HepG2 (cell line): ENCODE data around the gene RABGEF1. TPM values are rescaled to one million over a fixed set of nuclear protein-coding genes. Genes with fewer than 3 reads are reported as not detected.

ENCODE experiments used
- ATAC-seq: fragments of 200-7000 bp; cut with Tn5 transposase; 3 replicates; pipeline ENCODE4 v1.9.1; 2020; ENCODE audit warnings: mild to moderate bottlenecking, moderate library complexity
- BruUV-seq: library from RNA; stranded (reverse); fragments of 400-500 nt; replicated peaks from 2 replicates; lab custom pipeline; 2021; lab: Mats Ljungman, UMichigan
- CTCF ChIA-PET: fragments of 300-600 bp; formaldehyde crosslinking; extraction: SDS; loops from one replicate; lab custom pipeline; 2021; ENCODE audit warnings: low total read pairs, inconsistent platforms, low intra/inter-chr PET ratio; lab: Yijun Ruan, JAX
- POLR2A ChIA-PET: fragments of 350-600 bp; sonication (Branson Sonifier 250); formaldehyde crosslinking; loops from one replicate; lab custom pipeline; 2020; ENCODE audit warnings: antibody characterized with exemption, inconsistent platforms; lab: Yijun Ruan, JAX
- DNase-seq: peaks from one replicate; pipeline ENCODE4 v3.0.0-alpha.2; 2015; ENCODE audit warnings: low spot score
- FAIRE-seq: peaks from 3 replicates; lab custom pipeline; 2011; peaks lifted over from hg19 to GRCh38; lab: Jason Lieb, UNC
- H2AFZ ChIP-seq: one replicate; pipeline ENCODE4 v1.6.1; 2011; ENCODE audit warnings: low read length, inconsistent platforms
- H3K27ac ChIP-seq: fragments of 300-600 bp; 3 replicates; pipeline ENCODE4 v1.8.0; 2011; ENCODE audit warnings: mixed run types, mild to moderate bottlenecking, mixed read lengths, low read length, inconsistent platforms; ENCODE audit not compliant: insufficient read depth; ENCODE audit errors: extremely low read length
- H3K27me3 ChIP-seq, 2 experiments: fragments of 200-600 bp in 1 of 2; 2 replicates in 1 of 2; 3 replicates in 1 of 2; pipeline versions ENCODE4 v1.6.0 to v1.8.0; 2011; ENCODE audit warnings: low read length in 2 of 2, mild to moderate bottlenecking in 2 of 2, moderate library complexity in 2 of 2, inconsistent platforms in 1 of 2; ENCODE audit not compliant: insufficient read depth in 2 of 2, control insufficient read depth in 1 of 2
- H3K36me3 ChIP-seq, 2 experiments: fragments of 200-600 bp in 1 of 2; replicated peaks in 1 of 2; 2 replicates in 1 of 2; 3 replicates in 1 of 2; pipeline versions ENCODE4 v1.5.1 to v1.8.0; 2011; ENCODE audit warnings: low read length in 2 of 2, inconsistent platforms in 1 of 2; ENCODE audit not compliant: insufficient read depth in 2 of 2, control insufficient read depth in 1 of 2
- H3K4me1 ChIP-seq: 2 replicates; pipeline ENCODE4 v1.5.1; 2012; ENCODE audit warnings: low read length, inconsistent platforms; ENCODE audit not compliant: insufficient read depth
- H3K4me2 ChIP-seq: 2 replicates; pipeline ENCODE4 v1.6.0; 2011; ENCODE audit warnings: low read depth, low read length, inconsistent platforms
- H3K4me3 ChIP-seq, 3 experiments: fragments of 200-600 bp in 1 of 3; sonication (generic), shearing (Covaris generic) in 1 of 3; replicated peaks in 1 of 3; 2 replicates each; pipeline ENCODE4 v1.5.1; 2011 to 2016; ENCODE audit warnings: low read length in 3 of 3, inconsistent platforms in 2 of 3, low read depth in 2 of 3, mild to moderate bottlenecking in 2 of 3, control low read depth in 1 of 3, mixed read lengths in 1 of 3; ENCODE audit not compliant: insufficient read depth in 1 of 3
- H3K79me2 ChIP-seq: one replicate; pipeline ENCODE4 v1.6.1; 2011; ENCODE audit warnings: low read length, inconsistent platforms; ENCODE audit not compliant: insufficient read depth
- H3K9ac ChIP-seq: 2 replicates; pipeline ENCODE4 v1.6.0; 2011; ENCODE audit warnings: mild to moderate bottlenecking, low read depth, low read length, inconsistent platforms; ENCODE audit not compliant: insufficient read depth
- H3K9me3 ChIP-seq: 2 replicates; pipeline ENCODE4 v1.5.1; 2012; ENCODE audit warnings: mild to moderate bottlenecking, low read length
- H4K20me1 ChIP-seq: 2 replicates; pipeline ENCODE4 v1.6.0; 2011; ENCODE audit warnings: inconsistent platforms, mild to moderate bottlenecking, low read length, moderate library complexity; ENCODE audit not compliant: insufficient read depth
- ARNT ChIP-seq: fragments of 450-650 bp; IDR thresholded peaks from 2 replicates; pipeline ENCODE4 v1.6.1; 2017
- MED8 ChIP-seq: sonication (generic); formaldehyde crosslinking; IDR thresholded peaks from 2 replicates; pipeline ENCODE4 v1.8.1; 2023; ENCODE audit warnings: mild to moderate bottlenecking, missing genetic modification reagents; ENCODE audit not compliant: insufficient replicate concordance
- NFE2 ChIP-seq: sonication (generic); formaldehyde crosslinking; IDR thresholded peaks from 2 replicates; pipeline ENCODE4 v1.4.0; 2020; ENCODE audit warnings: missing genetic modification reagents
- SIN3A ChIP-seq: IDR thresholded peaks from 2 replicates; pipeline ENCODE4 v1.6.1; 2011; ENCODE audit warnings: low read depth, mild to moderate bottlenecking, control low read depth, low read length, borderline replicate concordance
- SNAI1 ChIP-seq: sonication (generic); formaldehyde crosslinking; IDR thresholded peaks from 2 replicates; pipeline ENCODE4 v1.5.0; 2020; ENCODE audit warnings: mild to moderate bottlenecking, missing genetic modification reagents, borderline replicate concordance
- SOX5 ChIP-seq: IDR thresholded peaks from 2 replicates; pipeline ENCODE4 v1.6.1; 2016; ENCODE audit warnings: borderline replicate concordance
- ZNF10 ChIP-seq: sonication (generic); formaldehyde crosslinking; IDR thresholded peaks from 2 replicates; pipeline ENCODE4 v1.4.0; 2020; ENCODE audit warnings: mild to moderate bottlenecking, low read depth, missing genetic modification reagents, borderline replicate concordance
- ZNF24 ChIP-seq: fragments of 450-650 bp; IDR thresholded peaks from 2 replicates; pipeline ENCODE4 v1.6.1; 2017; ENCODE audit warnings: antibody characterized with exemption, mild to moderate bottlenecking
- ZNF367 ChIP-seq: sonication (generic); formaldehyde crosslinking; IDR thresholded peaks from 2 replicates; pipeline ENCODE4 v1.4.0; 2020; ENCODE audit warnings: missing genetic modification reagents, borderline replicate concordance
- ZNF432 ChIP-seq: sonication (generic); formaldehyde crosslinking; IDR thresholded peaks from 2 replicates; pipeline ENCODE4 v1.5.0; 2020; ENCODE audit warnings: missing genetic modification reagents, mild to moderate bottlenecking, borderline replicate concordance
- ZNF546 ChIP-seq: sonication (generic); formaldehyde crosslinking; conservative IDR thresholded peaks from 2 replicates; pipeline ENCODE4 v1.8.1; 2023; ENCODE audit warnings: mild to moderate bottlenecking, missing genetic modification reagents
- WGBS: methylation state at CpG from one replicate; pipeline ENCODE4 v1.1.6; 2017; ENCODE audit warnings: low lambda C conversion rate; 5-methylcytosine and 5-hydroxymethylcytosine counted together
- in situ Hi-C: cut with HindIII; loops from 2 replicates; pipeline ENCODE4 v1.10.0; 2017; ENCODE audit warnings: low pct_unique_long_range_greater_than_20kb; ENCODE audit not compliant: extremely low pct_ligation_motif_present
- intact Hi-C: fragments of 100-400 bp; cut with micrococcal nuclease; formaldehyde crosslinking; loops from one replicate; pipeline ENCODE4 v1.10.0; 2022; ENCODE audit not compliant: unreplicated experiment
- polyA plus RNA-seq, 8 experiments: library from polyadenylated mRNA; depleted of rRNA in 3 of 8; stranded (reverse) in 7 of 8; unstranded in 1 of 8; fragments of >200 nt; fragmentation: Illumina TruSeq in 4 of 8; extraction: Trizol in 4 of 8; gene quantifications; 2 replicates each; pipeline versions ENCODE4 v1.2.1 to v1.2.3, GENCODE V29; 2011 to 2016; ENCODE audit warnings: low read depth in 4 of 8, missing spikeins in 1 of 8, mixed read lengths in 1 of 8; ENCODE audit not compliant: insufficient read depth in 1 of 8
- total RNA-seq, 5 experiments: library from RNA; depleted of rRNA; stranded (reverse); fragments of >200 nt; fragmentation: Illumina TruSeq; extraction: Trizol; gene quantifications; 2 replicates each; pipeline ENCODE4 v1.2.3, GENCODE V29; 2016; ENCODE audit warnings: low read depth in 1 of 5
- TF ChIP-seq, protein P1 (sequence below): fragments of 450-650 bp; IDR thresholded peaks from 2 replicates; pipeline ENCODE4 v1.6.1; 2017
- TF ChIP-seq, protein P2 (sequence below): IDR thresholded peaks from 2 replicates; pipeline ENCODE4 v1.6.1; 2016; ENCODE audit warnings: control low read depth

Gene RABGEF1
- total and polyA plus RNA-seq, 2 of the 13 experiments (the other 11 are each of a cell fraction or from before 2014, with no cell fraction given), result 22.7 to 35.3 TPM

DNA sequence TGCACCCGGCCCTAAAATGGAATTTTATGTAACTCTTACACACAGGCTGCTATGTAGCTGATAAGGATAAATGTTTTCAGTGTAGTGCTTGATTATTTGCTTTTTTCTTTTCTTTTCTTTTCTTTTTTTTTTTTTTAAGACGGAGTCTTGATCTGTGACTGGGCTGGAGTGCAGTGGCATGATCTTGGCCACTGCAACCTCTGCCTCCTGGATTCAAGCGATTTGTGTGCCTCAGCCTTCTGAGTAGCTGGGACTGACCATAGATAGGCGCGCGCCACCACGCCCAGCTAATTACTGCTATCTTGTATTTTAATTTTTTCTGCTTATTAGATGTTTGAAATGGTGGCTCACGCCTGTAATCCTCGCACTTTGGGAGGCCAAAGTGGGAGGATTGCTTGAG is 3.4 kb downstream of the RABGEF1 start:
- Histone ChIP-seq H4K20me1 (peaks cover 6% of the 10 kb centered on the region; the same call in 1 of the 2 replicates), H3K4me2 (peak overlapping the region; percentile 7; the same call in 1 of the 2 replicates), H3K4me3 (no peak overlapping the region), H3K27ac (no peak overlapping the region), H3K79me2 (peaks cover 83% of the 10 kb centered on the region), H2AFZ (no peak overlapping the region), H3K27me3 (no peaks in the 10 kb centered on the region; a peak in 1 of 5 replicates), H3K9ac (no peak overlapping the region), H3K9me3 (no peaks in the 10 kb centered on the region), H3K36me3 (peaks cover 0 to 4% of the 10 kb centered on the region in 2 experiments; a peak in 3 of 5 replicates), H3K4me1 (peaks cover 44% of the 10 kb centered on the region)
- 95% methylated on average over 9 of the region's 9 CpGs for WGBS
- no peak for ATAC-seq
- CTCF ChIA-PET, result no interaction called here
- intact Hi-C loops (no loop called here), in situ Hi-C loops (loop anchor here (5.0 kb wide), 1 partner anchor 33 kb away; no protein-coding TSS in a partner anchor)
- BruUV-seq, result no TSS peak
- TF ChIP-seq ZNF367 (CRISPR knock-in tag) (no peak), ZNF24 (no peak), NFE2 (CRISPR knock-in tag) (no peak), ARNT (no peak), MED8 (CRISPR knock-in tag) (no peak), ZNF546 (CRISPR knock-in tag) (no peak), ZNF10 (no peak), SIN3A (no peak), SNAI1 (no peak), ZNF432 (CRISPR knock-in tag) (no peak), SOX5 (CRISPR knock-in tag) (no peak)
- TF ChIP-seq, protein P1, sequence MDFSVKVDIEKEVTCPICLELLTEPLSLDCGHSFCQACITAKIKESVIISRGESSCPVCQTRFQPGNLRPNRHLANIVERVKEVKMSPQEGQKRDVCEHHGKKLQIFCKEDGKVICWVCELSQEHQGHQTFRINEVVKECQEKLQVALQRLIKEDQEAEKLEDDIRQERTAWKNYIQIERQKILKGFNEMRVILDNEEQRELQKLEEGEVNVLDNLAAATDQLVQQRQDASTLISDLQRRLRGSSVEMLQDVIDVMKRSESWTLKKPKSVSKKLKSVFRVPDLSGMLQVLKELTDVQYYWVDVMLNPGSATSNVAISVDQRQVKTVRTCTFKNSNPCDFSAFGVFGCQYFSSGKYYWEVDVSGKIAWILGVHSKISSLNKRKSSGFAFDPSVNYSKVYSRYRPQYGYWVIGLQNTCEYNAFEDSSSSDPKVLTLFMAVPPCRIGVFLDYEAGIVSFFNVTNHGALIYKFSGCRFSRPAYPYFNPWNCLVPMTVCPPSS, result no peak
- TF ChIP-seq, protein P2, sequence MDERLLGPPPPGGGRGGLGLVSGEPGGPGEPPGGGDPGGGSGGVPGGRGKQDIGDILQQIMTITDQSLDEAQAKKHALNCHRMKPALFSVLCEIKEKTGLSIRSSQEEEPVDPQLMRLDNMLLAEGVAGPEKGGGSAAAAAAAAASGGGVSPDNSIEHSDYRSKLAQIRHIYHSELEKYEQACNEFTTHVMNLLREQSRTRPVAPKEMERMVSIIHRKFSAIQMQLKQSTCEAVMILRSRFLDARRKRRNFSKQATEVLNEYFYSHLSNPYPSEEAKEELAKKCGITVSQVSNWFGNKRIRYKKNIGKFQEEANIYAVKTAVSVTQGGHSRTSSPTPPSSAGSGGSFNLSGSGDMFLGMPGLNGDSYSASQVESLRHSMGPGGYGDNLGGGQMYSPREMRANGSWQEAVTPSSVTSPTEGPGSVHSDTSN (CRISPR knock-in tag), result no peak
- POLR2A ChIA-PET, result interaction anchor here (0.7 to 1.6 kb wide), 3 partner anchors 16 to 165 kb away, joined by 3 read pairs; no protein-coding TSS in a partner anchor
- FAIRE-seq, result no peak
- no peak for DNase-seq
